Mammary epithelial cell (primary cell): ENCODE results near the gene ZNF497.

Source experiments
- CTCF ChIP-seq, 2 donors: IDR thresholded peaks in 1 of 2; conservative IDR thresholded peaks in 1 of 2; 2 replicates each; pipeline ENCODE4 v1.5.1; 2011 to 2012; ENCODE audit warnings: inconsistent platforms in 2 of 2, low read length in 2 of 2, mild to moderate bottlenecking in 2 of 2, control low read depth in 1 of 2, low read depth in 1 of 2; ENCODE audit not compliant: insufficient read depth in 1 of 2; ENCODE audit errors: extremely low read depth in 1 of 2
- EZH2 ChIP-seq: IDR thresholded peaks from 2 replicates; pipeline ENCODE4 v1.6.1; 2012; ENCODE audit warnings: low read length, inconsistent platforms, borderline replicate concordance

- TF ChIP-seq CTCF (conservative IDR thresholded peaks at IDR 0.05 in 1 of 2, IDR thresholded peaks at IDR 0.05 in 1 of 2; ENCODE audit: extremely low read depth in 1 of 2, insufficient read depth in 1 of 2, low read depth in 1 of 2, low read length in 2 of 2) (no peak), EZH2 (no peak)
Observed at GRCh38 chr19:58325311-58326022, 37.1 kb downstream of the ZNF497 start.
